ENCODE results near the gene MPLKIP.

The MPLKIP gene

GRCh38 chr7:40077849-40078248, 56.6 kb downstream of the MPLKIP start:
- CTCF ChIA-PET: interaction anchor here (1.4 kb wide), 1 partner anchor 11 kb away, joined by 3 read pairs; no protein-coding TSS in a partner anchor
- no peak for TF ChIP-seq CTCF (IDR thresholded peaks at IDR 0.05; ENCODE audit: control extremely low read depth, extremely low read depth, low read depth, missing control alignments)
- no peak for DNase-seq (ENCODE audit: extremely low spot score)
- POLR2A ChIA-PET: no interaction called here

Data from GM10248 (cell line).